NCI-H2196 treated with DMSO at 0.1 percent for 48 hours (cell line): ENCODE results near the gene METTL6.
"Not testable (repeated sequence)": the region's sequence is repeated elsewhere in the genome, so short reads cannot be mapped to it uniquely, and the experiment has no call there.

ENCODE experiments used
- DNase-seq: peaks from one replicate; lab custom pipeline; 2025; ENCODE audit not compliant: unreplicated experiment; lab: John Stamatoyannopoulos, UW

METTL6 gene

GRCh38 chr3:15451216-15452113, 24.1 kb upstream of the METTL6 start:
- DNase-seq = no peak

- no peak for DNase-seq
Measured at GRCh38 chr3:15450438-15451215, 23.3 kb upstream of the METTL6 start.

GRCh38 chr3:15449489-15450224, 22.3 kb upstream of the METTL6 start:
- no peak for DNase-seq

- DNase-seq = no peak
Measured at GRCh38 chr3:15443826-15444524, 16.6 kb upstream of the METTL6 start.

- no peak for DNase-seq
Measured at GRCh38 chr3:15440891-15441290, 13.5 kb upstream of the METTL6 start.

- DNase-seq = no peak
Measured at GRCh38 chr3:15439476-15439875, 12.1 kb upstream of the METTL6 start.

GRCh38 chr3:15438983-15439382, 11.6 kb upstream of the METTL6 start:
- no peak for DNase-seq

- no peak for DNase-seq
Measured at GRCh38 chr3:15436246-15436645, 8.9 kb upstream of the METTL6 start.

GRCh38 chr3:15434756-15435155, 7.4 kb upstream of the METTL6 start:
- DNase-seq = no peak

- no peak for DNase-seq
Measured at GRCh38 chr3:15433531-15433930, 6.2 kb upstream of the METTL6 start.

- DNase-seq = no peak
Measured at GRCh38 chr3:15431256-15431837, 4.0 kb upstream of the METTL6 start.

GRCh38 chr3:15430624-15431023, 3.3 kb upstream of the METTL6 start:
- no peak for DNase-seq

GRCh38 chr3:15429080-15429479, 1.7 kb upstream of the METTL6 start:
- no peak for DNase-seq

- DNase-seq = no peak
Measured at GRCh38 chr3:15428539-15428938, 1.2 kb upstream of the METTL6 start.

- no peak for DNase-seq
Measured at GRCh38 chr3:15427981-15428380, 637 bp upstream of the METTL6 start.

GRCh38 chr3:15426579-15427118, 695 bp downstream of the METTL6 start:
- no peak for DNase-seq

GRCh38 chr3:15420871-15421270, 6.5 kb downstream of the METTL6 start:
- no peak for DNase-seq

GRCh38 chr3:15410966-15411365, 16.4 kb downstream of the METTL6 start:
- DNase-seq = not testable (repeated sequence)

GRCh38 chr3:15409774-15410173, 17.6 kb downstream of the METTL6 start:
- no peak for DNase-seq

GRCh38 chr3:15409239-15409638, 18.1 kb downstream of the METTL6 start:
- DNase-seq = no peak
